GM12878 (cell line): ENCODE results near the gene TPGS2. TPM values are rescaled to one million over a fixed set of nuclear protein-coding genes. Genes with fewer than 3 reads are reported as not detected.

Experiments
- ATAC-seq: fragments of 200-7000 bp; cut with Tn5 transposase; 3 replicates; pipeline ENCODE4 v1.9.1; 2020; ENCODE audit warnings: mild to moderate bottlenecking, moderate library complexity
- BruUV-seq: library from RNA; stranded (reverse); fragments of 400-500 nt; replicated peaks from 2 replicates; lab custom pipeline; 2021; lab: Mats Ljungman, UMichigan
- CTCF ChIA-PET: fragments of 300-600 bp; sonication (Branson Sonifier 250); formaldehyde crosslinking; extraction: SDS; loops from one replicate; lab custom pipeline; 2021; ENCODE audit warnings: inconsistent platforms; lab: Yijun Ruan, JAX
- POLR2A ChIA-PET: fragments of 350-600 bp; formaldehyde crosslinking; extraction: SDS; loops from one replicate; lab custom pipeline; 2021; ENCODE audit warnings: inconsistent platforms; lab: Charles Lee
- RAD21 ChIA-PET: fragments of 300-600 bp; sonication (Branson Sonifier 250); formaldehyde crosslinking; loops from one replicate; lab custom pipeline; 2023; ENCODE audit warnings: antibody characterized with exemption; ENCODE audit not compliant: unreplicated experiment; lab: Charles Lee
- SMC1A ChIA-PET: fragments of 300-600 bp; sonication (Branson Sonifier 250); formaldehyde crosslinking; loops from one replicate; lab custom pipeline; 2023; ENCODE audit not compliant: unreplicated experiment, uncharacterized antibody; lab: Charles Lee
- DNase-seq: peaks from one replicate; pipeline ENCODE4 v3.0.0-alpha.2; 2011; ENCODE audit warnings: low read depth, low spot score
- FAIRE-seq: peaks from 3 replicates; lab custom pipeline; 2011; peaks lifted over from hg19 to GRCh38; lab: Jason Lieb, UNC
- H2AFZ ChIP-seq: 2 replicates; pipeline ENCODE4 v1.6.0; 2011; ENCODE audit warnings: low read depth, low read length, control low read depth; ENCODE audit not compliant: control insufficient read depth
- H3K27ac ChIP-seq: 2 replicates; pipeline ENCODE4 v1.5.1; 2011; ENCODE audit warnings: control low read depth; ENCODE audit not compliant: control insufficient read depth, insufficient read depth
- H3K27me3 ChIP-seq, 2 experiments: replicated peaks in 1 of 2; 2 replicates each; pipeline versions ENCODE4 v1.6.0 to v1.6.1; 2011; ENCODE audit warnings: low read length in 1 of 2; ENCODE audit not compliant: control insufficient read depth in 2 of 2, insufficient read depth in 2 of 2
- H3K36me3 ChIP-seq, 2 experiments: 2 replicates each; pipeline ENCODE4 v1.5.1; 2011; ENCODE audit warnings: low read length in 1 of 2; ENCODE audit not compliant: control insufficient read depth in 2 of 2, insufficient read depth in 2 of 2
- H3K4me1 ChIP-seq: 2 replicates; pipeline ENCODE4 v1.6.1; 2011; ENCODE audit warnings: mild to moderate bottlenecking, low read length, moderate library complexity, mixed read lengths; ENCODE audit not compliant: control insufficient read depth, insufficient read depth
- H3K4me2 ChIP-seq: 2 replicates; pipeline ENCODE4 v1.6.0; 2011; ENCODE audit warnings: control low read depth; ENCODE audit not compliant: control insufficient read depth, insufficient read depth
- H3K4me3 ChIP-seq: fragments of 200-600 bp; sonication (generic); 2 replicates; pipeline ENCODE4 v1.5.1; 2016
- H3K79me2 ChIP-seq: 2 replicates; pipeline ENCODE4 v1.6.0; 2011; ENCODE audit warnings: low read length; ENCODE audit not compliant: control insufficient read depth, insufficient read depth
- H3K9ac ChIP-seq: 2 replicates; pipeline ENCODE4 v1.8.0; 2011; ENCODE audit warnings: low read length, control low read depth, mixed read lengths; ENCODE audit not compliant: control insufficient read depth, insufficient read depth
- H3K9me3 ChIP-seq: replicated peaks from 3 replicates; pipeline ENCODE4 v1.5.1; 2011; ENCODE audit warnings: mild to moderate bottlenecking, low read length; ENCODE audit not compliant: control insufficient read depth, insufficient read depth
- H4K20me1 ChIP-seq: 2 replicates; pipeline ENCODE4 v1.6.0; 2011; ENCODE audit not compliant: control insufficient read depth, insufficient read depth
- CTCF ChIP-seq, 3 experiments: IDR thresholded peaks in 2 of 3; conservative IDR thresholded peaks in 1 of 3; 2 replicates each; pipeline ENCODE4 v1.5.1; 2011; ENCODE audit warnings: low read depth in 3 of 3, low read length in 3 of 3, mild to moderate bottlenecking in 3 of 3, control low read depth in 2 of 3, moderate library complexity in 2 of 3, inconsistent platforms in 1 of 3, mixed read lengths in 1 of 3; ENCODE audit not compliant: control insufficient read depth in 2 of 3, insufficient read depth in 1 of 3; ENCODE audit errors: extremely low read depth in 1 of 3
- CUX1 ChIP-seq: IDR thresholded peaks from 2 replicates; pipeline ENCODE4 v1.6.1; 2012; ENCODE audit warnings: improper control_type of control experiment, low read depth, low read length; ENCODE audit not compliant: insufficient replicate concordance
- NFYB ChIP-seq: IDR thresholded peaks from 2 replicates; pipeline ENCODE4 v1.6.1; 2011; ENCODE audit warnings: low read depth, mild to moderate bottlenecking, low read length, improper control_type of control experiment, moderate library complexity; ENCODE audit not compliant: insufficient read depth
- POU2F2 ChIP-seq: IDR thresholded peaks from 3 replicates; pipeline ENCODE4 v1.6.1; 2011; ENCODE audit warnings: low read depth, mild to moderate bottlenecking, low read length, borderline replicate concordance
- RELB ChIP-seq: fragments of 450-650 bp; IDR thresholded peaks from 2 replicates; pipeline ENCODE4 v1.6.1; 2017; ENCODE audit warnings: low read depth, mild to moderate bottlenecking, moderate library complexity
- SKIL ChIP-seq: fragments of 450-650 bp; IDR thresholded peaks from 2 replicates; pipeline ENCODE4 v1.6.1; 2017; ENCODE audit warnings: mild to moderate bottlenecking, low read depth, inconsistent platforms; ENCODE audit not compliant: poor library complexity, severe bottlenecking
- STAT1 ChIP-seq: fragments of 450-650 bp; conservative IDR thresholded peaks from 2 replicates; pipeline ENCODE4 v1.6.1; 2014; ENCODE audit warnings: antibody characterized with exemption, mild to moderate bottlenecking
- YY1 ChIP-seq: IDR thresholded peaks from 2 replicates; pipeline ENCODE4 v1.6.1; 2011; ENCODE audit warnings: low read depth, mild to moderate bottlenecking, low read length
- ZNF24 ChIP-seq: fragments of 450-650 bp; IDR thresholded peaks from 2 replicates; pipeline ENCODE4 v1.6.1; 2017; ENCODE audit warnings: antibody characterized with exemption, mild to moderate bottlenecking
- WGBS: methylation state at CpG from one replicate; pipeline ENCODE4 v1.1.6; 2016; ENCODE audit warnings: low lambda C conversion rate; ENCODE audit not compliant: insufficient replicate concordance, insufficient coverage; ENCODE audit errors: missing lambda C conversion rate; 5-methylcytosine and 5-hydroxymethylcytosine counted together
- in situ Hi-C: fragments of 300-500 bp; cut with MboI; formaldehyde crosslinking; loops from 9 replicates; pipeline ENCODE4 v1.14.3; 2018; ENCODE audit warnings: mixed read lengths
- intact Hi-C: fragments of 100-400 bp; cut with micrococcal nuclease; formaldehyde crosslinking; loops from one replicate; pipeline ENCODE4 v1.14.2; 2022; ENCODE audit not compliant: unreplicated experiment
- polyA plus RNA-seq, 11 experiments: library from polyadenylated mRNA; depleted of rRNA in 4 of 11; unstranded in 6 of 11; stranded (reverse) in 5 of 11; fragments of >200 nt; fragmentation: Nextera tagmentation in 4 of 11; fragmentation: Illumina TruSeq in 1 of 11; extraction: Ambion mirVana in 4 of 11; extraction: Trizol in 1 of 11; gene quantifications; 1 replicate in 1 of 11; 2 replicates in 10 of 11; pipeline versions ENCODE4 v1.2.1 to v1.2.3, GENCODE V29; 2011 to 2016; ENCODE audit warnings: inconsistent platforms in 2 of 11, missing spikeins in 2 of 11, low read depth in 1 of 11
- total RNA-seq, 4 experiments: library from RNA; depleted of rRNA in 3 of 4; stranded (reverse); fragments of >200 nt in 3 of 4; fragmentation: Illumina TruSeq in 1 of 4; extraction: Trizol in 1 of 4; gene quantifications; 2 replicates each; pipeline versions ENCODE4 v1.2.1 to v1.2.3, GENCODE V29; 2013 to 2021

TPGS2 gene
- total and polyA plus RNA-seq, 10 of the 15 experiments (the other 5 are each of a cell fraction or from before 2014, with no cell fraction given), result 39.8 to 181 (median 88.9) TPM

- TF ChIP-seq YY1 (no peak), CTCF (IDR thresholded peaks at IDR 0.05 in 2 of 3, conservative IDR thresholded peaks at IDR 0.05 in 1 of 3; ENCODE audit: control insufficient read depth in 2 of 3, extremely low read depth in 1 of 3, insufficient read depth in 1 of 3, low read depth in 3 of 3, low read length in 3 of 3) (no peak), CUX1 (no peak)
Measured at GRCh38 chr18:36843199-36843598, 14.4 kb upstream of the TPGS2 start (continued).

- ATAC-seq (no peak), DNase-seq (no peak), FAIRE-seq (no peak)
- Histone ChIP-seq H3K4me2 (no peak overlapping the region), H3K9ac (no peak overlapping the region), H3K27me3 (no peaks in the 10 kb centered on the region), H3K79me2 (no peaks in the 10 kb centered on the region), H4K20me1 (no peaks in the 10 kb centered on the region), H3K4me3 (no peak overlapping the region), H2AFZ (no peak overlapping the region), H3K27ac (no peak overlapping the region), H3K4me1 (no peaks in the 10 kb centered on the region), H3K9me3 (no peaks in the 10 kb centered on the region), H3K36me3 (no peaks in the 10 kb centered on the region)
- intact Hi-C loops (no loop called here), in situ Hi-C loops (no loop called here)
- RAD21 ChIA-PET, result no interaction called here
- CTCF ChIA-PET, result interaction anchor here (1.2 kb wide), 1 partner anchor 10 kb away, joined by 5 read pairs; the partner anchor contains the start of gene KIAA1328
- POLR2A ChIA-PET, result no interaction called here
- WGBS, result 86% methylated on average over 4 of the region's 4 CpGs
- SMC1A ChIA-PET, result interaction anchor here (1.2 kb wide), 1 partner anchor 11 kb away, joined by 5 read pairs; no protein-coding TSS in a partner anchor
- no TSS peak for BruUV-seq
- TF ChIP-seq STAT1 (no peak), POU2F2 (no peak), RELB (no peak), SKIL (no peak), NFYB (no peak), ZNF24 (no peak)
Measured at GRCh38 chr18:36839835-36840234, 11.0 kb upstream of the TPGS2 start.
